OCI-LY3 (cell line): ENCODE data around the gene GMPPA.

Source experiments
- H2AFZ ChIP-seq: fragments of 200-600, 300-600 bp; shearing (Covaris generic); 2 replicates; pipeline ENCODE4 v1.6.0; 2014; ENCODE audit warnings: antibody characterized with exemption, low read depth, low read length
- H3K27ac ChIP-seq: fragments of 200-600, 300-600 bp; sonication (generic); 2 replicates; pipeline ENCODE4 v1.5.1; 2014; ENCODE audit warnings: mild to moderate bottlenecking, low read length, moderate library complexity, mixed read lengths
- H3K27me3 ChIP-seq: fragments of 200-600, 300-600 bp; sonication (generic); 2 replicates; pipeline ENCODE4 v1.6.1; 2014; ENCODE audit warnings: low read depth, low read length, mixed read lengths
- H3K36me3 ChIP-seq: fragments of 200-600, 300-600 bp; sonication (generic); replicated peaks from 2 replicates; pipeline ENCODE3; 2014; ENCODE audit warnings: low read depth, low read length, mixed read lengths
- H3K4me1 ChIP-seq: fragments of 300-600, 200-600 bp; sonication (generic); 2 replicates; pipeline ENCODE4 v1.6.1; 2014; ENCODE audit warnings: low read length, mixed read lengths
- H3K4me2 ChIP-seq: fragments of 200-600, 300-600 bp; sonication (generic); 2 replicates; pipeline ENCODE4 v1.6.1; 2014; ENCODE audit warnings: low read length, mixed read lengths
- H3K4me3 ChIP-seq: fragments of 300-600, 200-600 bp; sonication (generic); 2 replicates; pipeline ENCODE4 v1.5.1; 2014; ENCODE audit warnings: antibody characterized with exemption, mild to moderate bottlenecking, low read length, moderate library complexity
- H3K79me2 ChIP-seq: fragments of 300-600, 200-600 bp; shearing (Covaris generic); 2 replicates; pipeline ENCODE4 v1.6.1; 2014; ENCODE audit warnings: mild to moderate bottlenecking, low read length, mixed read lengths
- H3K9ac ChIP-seq: fragments of 300-600, 200-600 bp; shearing (Covaris generic); 2 replicates; pipeline ENCODE4 v1.6.0; 2014; ENCODE audit warnings: mild to moderate bottlenecking, low read length, moderate library complexity
- H3K9me3 ChIP-seq: fragments of 200-600, 300-600 bp; shearing (Covaris generic); 2 replicates; pipeline ENCODE4 v1.6.1; 2014; ENCODE audit warnings: low read length, mixed read lengths; ENCODE audit not compliant: insufficient read depth
- H4K20me1 ChIP-seq: fragments of 200-600, 300-600 bp; sonication (generic); 2 replicates; pipeline ENCODE4 v1.6.1; 2016; ENCODE audit warnings: low read length, mixed read lengths; ENCODE audit not compliant: insufficient read depth
- EZH2phosphoT487 ChIP-seq: fragments of 200-600 bp; shearing (Covaris generic); IDR thresholded peaks from 2 replicates; pipeline ENCODE4 v1.6.1; 2018; ENCODE audit warnings: antibody characterized with exemption, mixed run types, low read depth
- TF ChIP-seq, protein P1 (sequence below): fragments of 200-600, 300-600 bp; sonication (generic); IDR thresholded peaks from 2 replicates; pipeline ENCODE4 v1.5.1; 2014; ENCODE audit warnings: antibody characterized with exemption, low read length, low read depth

The GMPPA gene

DNA sequence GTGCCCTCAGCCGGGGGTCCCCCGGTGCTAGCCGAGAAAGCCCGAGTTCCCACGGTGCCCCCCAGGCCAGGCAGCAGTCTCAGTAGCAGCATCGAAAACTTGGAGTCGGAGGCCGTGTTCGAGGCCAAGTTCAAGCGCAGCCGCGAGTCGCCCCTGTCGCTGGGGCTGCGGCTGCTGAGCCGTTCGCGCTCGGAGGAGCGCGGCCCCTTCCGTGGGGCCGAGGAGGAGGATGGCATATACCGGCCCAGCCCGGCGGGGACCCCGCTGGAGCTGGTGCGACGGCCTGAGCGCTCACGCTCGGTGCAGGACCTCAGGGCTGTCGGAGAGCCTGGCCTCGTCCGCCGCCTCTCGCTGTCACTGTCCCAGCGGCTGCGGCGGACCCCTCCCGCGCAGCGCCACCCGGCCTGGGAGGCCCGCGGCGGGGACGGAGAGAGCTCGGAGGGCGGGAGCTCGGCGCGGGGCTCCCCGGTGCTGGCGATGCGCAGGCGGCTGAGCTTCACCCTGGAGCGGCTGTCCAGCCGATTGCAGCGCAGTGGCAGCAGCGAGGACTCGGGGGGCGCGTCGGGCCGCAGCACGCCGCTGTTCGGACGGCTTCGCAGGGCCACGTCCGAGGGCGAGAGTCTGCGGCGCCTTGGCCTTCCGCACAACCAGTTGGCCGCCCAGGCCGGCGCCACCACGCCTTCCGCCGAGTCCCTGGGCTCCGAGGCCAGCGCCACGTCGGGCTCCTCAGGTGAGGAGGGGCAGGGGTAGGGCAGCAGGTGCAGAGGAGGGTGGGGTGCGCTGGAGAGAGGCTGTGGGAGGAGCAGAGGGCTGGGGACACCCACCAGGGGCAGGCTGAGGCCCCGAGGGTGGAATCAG lies 14.1 kb upstream of the GMPPA start:
- Histone ChIP-seq H3K4me2 (no peak overlapping the region), H3K4me1 (no peaks in the 10 kb centered on the region), H3K9ac (no peak overlapping the region), H3K27ac (no peak overlapping the region), H3K9me3 (no peaks in the 10 kb centered on the region), H3K27me3 (no peaks in the 10 kb centered on the region), H2AFZ (no peak overlapping the region), H4K20me1 (no peaks in the 10 kb centered on the region), H3K4me3 (no peak overlapping the region), H3K79me2 (no peaks in the 10 kb centered on the region), H3K36me3 (no peaks in the 10 kb centered on the region)
- TF ChIP-seq EZH2phosphoT487 = no peak
- TF ChIP-seq, protein P1, sequence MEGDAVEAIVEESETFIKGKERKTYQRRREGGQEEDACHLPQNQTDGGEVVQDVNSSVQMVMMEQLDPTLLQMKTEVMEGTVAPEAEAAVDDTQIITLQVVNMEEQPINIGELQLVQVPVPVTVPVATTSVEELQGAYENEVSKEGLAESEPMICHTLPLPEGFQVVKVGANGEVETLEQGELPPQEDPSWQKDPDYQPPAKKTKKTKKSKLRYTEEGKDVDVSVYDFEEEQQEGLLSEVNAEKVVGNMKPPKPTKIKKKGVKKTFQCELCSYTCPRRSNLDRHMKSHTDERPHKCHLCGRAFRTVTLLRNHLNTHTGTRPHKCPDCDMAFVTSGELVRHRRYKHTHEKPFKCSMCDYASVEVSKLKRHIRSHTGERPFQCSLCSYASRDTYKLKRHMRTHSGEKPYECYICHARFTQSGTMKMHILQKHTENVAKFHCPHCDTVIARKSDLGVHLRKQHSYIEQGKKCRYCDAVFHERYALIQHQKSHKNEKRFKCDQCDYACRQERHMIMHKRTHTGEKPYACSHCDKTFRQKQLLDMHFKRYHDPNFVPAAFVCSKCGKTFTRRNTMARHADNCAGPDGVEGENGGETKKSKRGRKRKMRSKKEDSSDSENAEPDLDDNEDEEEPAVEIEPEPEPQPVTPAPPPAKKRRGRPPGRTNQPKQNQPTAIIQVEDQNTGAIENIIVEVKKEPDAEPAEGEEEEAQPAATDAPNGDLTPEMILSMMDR = no peak

GRCh38 chr2:219485201-219485580 lies 13.5 kb upstream of the GMPPA start:
- Histone ChIP-seq H3K4me3 (no peak overlapping the region), H3K4me1 (no peaks in the 10 kb centered on the region), H3K36me3 (no peaks in the 10 kb centered on the region), H3K79me2 (no peaks in the 10 kb centered on the region), H3K27ac (no peak overlapping the region), H3K9ac (no peak overlapping the region), H3K9me3 (no peaks in the 10 kb centered on the region), H2AFZ (no peak overlapping the region), H3K27me3 (no peaks in the 10 kb centered on the region), H4K20me1 (no peaks in the 10 kb centered on the region), H3K4me2 (no peak overlapping the region)
- no peak for TF ChIP-seq EZH2phosphoT487
- TF ChIP-seq, protein P1 = no peak

DNA sequence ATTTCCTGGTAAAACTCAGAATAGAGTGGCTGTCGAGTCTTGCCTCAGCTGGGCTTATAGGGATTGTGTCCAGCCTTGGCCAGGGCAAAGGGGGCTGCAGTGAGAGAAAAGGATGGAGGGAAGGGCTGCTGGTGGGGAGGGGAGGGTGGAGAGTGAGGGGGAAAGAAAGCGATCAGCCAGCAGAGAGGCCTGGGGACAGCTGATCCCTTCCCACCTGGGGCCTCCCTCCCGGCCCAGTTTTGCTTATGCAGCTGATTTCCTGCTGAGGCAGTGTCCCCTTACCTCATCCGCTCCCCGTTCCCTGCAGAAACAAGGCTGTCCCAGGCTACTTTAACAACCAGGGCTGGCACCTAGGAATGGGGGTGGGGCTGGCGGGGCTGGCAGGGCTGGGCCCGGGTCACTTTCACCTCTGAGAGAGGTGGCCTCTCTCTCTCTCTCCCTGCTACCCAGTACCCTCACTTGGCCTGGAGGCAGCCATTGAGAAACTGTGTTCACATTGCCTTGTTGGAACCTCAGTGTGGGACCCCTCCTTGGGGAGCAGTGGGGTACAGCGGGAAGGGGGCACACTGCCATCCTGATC lies 12.2 kb upstream of the GMPPA start:
- Histone ChIP-seq H3K4me3 (no peak overlapping the region), H3K79me2 (no peaks in the 10 kb centered on the region)

More for the DNA sequence above, 12.2 kb upstream of the GMPPA start:
- H3K4me1 ChIP-seq = no peaks in the 10 kb centered on the region
- no peaks in the 10 kb centered on the region for H3K36me3 ChIP-seq
- H3K27ac ChIP-seq = no peak overlapping the region
- no peaks in the 10 kb centered on the region for H3K27me3 ChIP-seq
- H3K4me2 ChIP-seq = no peak overlapping the region
- H3K9me3 ChIP-seq = no peaks in the 10 kb centered on the region
- H3K9ac ChIP-seq = no peak overlapping the region
- no peak overlapping the region for H2AFZ ChIP-seq
- H4K20me1 ChIP-seq = no peaks in the 10 kb centered on the region
- TF ChIP-seq, protein P1 = no peak
- no peak for TF ChIP-seq EZH2phosphoT487
